ENCODE data around the gene NPR1.
"Not testable (repeated sequence)": the region's sequence is repeated elsewhere in the genome, so short reads cannot be mapped to it uniquely, and the experiment has no call there.

NPR1 gene

GRCh38 chr1:153649137-153649862, 29.2 kb upstream of the NPR1 start:
- no peak for DNase-seq (ENCODE audit: extremely low read depth in 1 of 2, low read depth in 1 of 2)

GRCh38 chr1:153649863-153650235, 28.6 kb upstream of the NPR1 start:
- no peak for DNase-seq (ENCODE audit: extremely low read depth in 1 of 2, low read depth in 1 of 2)

GRCh38 chr1:153651771-153652170, 26.7 kb upstream of the NPR1 start:
- DNase-seq (ENCODE audit: extremely low read depth in 1 of 2, low read depth in 1 of 2) = no peak

- no peak for DNase-seq (ENCODE audit: extremely low read depth in 1 of 2, low read depth in 1 of 2)
Observed at GRCh38 chr1:153652805-153653500, 25.5 kb upstream of the NPR1 start.

- no peak for DNase-seq (ENCODE audit: extremely low read depth in 1 of 2, low read depth in 1 of 2)
Observed at GRCh38 chr1:153655333-153655732, 23.2 kb upstream of the NPR1 start.

- peak; percentile 65 to 83 for DNase-seq (ENCODE audit: extremely low read depth in 1 of 2, low read depth in 1 of 2)
Observed at GRCh38 chr1:153658400-153659174, 19.9 kb upstream of the NPR1 start, which contains the start of gene SNAPIN. TSS of gene SNAPIN (plus strand) at chr1:153658703. CDS start at chr1:153658744, 41 bp downstream.

GRCh38 chr1:153659175-153659534, 19.3 kb upstream of the NPR1 start:
- no peak for DNase-seq (ENCODE audit: extremely low read depth in 1 of 2, low read depth in 1 of 2)

- DNase-seq (ENCODE audit: extremely low read depth in 1 of 2, low read depth in 1 of 2) = no peak
Observed at GRCh38 chr1:153659656-153660055, 18.8 kb upstream of the NPR1 start.

GRCh38 chr1:153661111-153661708, 17.3 kb upstream of the NPR1 start:
- DNase-seq (ENCODE audit: extremely low read depth in 1 of 2, low read depth in 1 of 2) = no peak

- no peak for DNase-seq (ENCODE audit: extremely low read depth in 1 of 2, low read depth in 1 of 2)
Observed at GRCh38 chr1:153662269-153662668, 16.2 kb upstream of the NPR1 start.

GRCh38 chr1:153663211-153663610, 15.3 kb upstream of the NPR1 start:
- DNase-seq (ENCODE audit: extremely low read depth in 1 of 2, low read depth in 1 of 2) = no peak

- DNase-seq (ENCODE audit: extremely low read depth in 1 of 2, low read depth in 1 of 2) = no peak
Observed at GRCh38 chr1:153667439-153667838, 11.0 kb upstream of the NPR1 start.

- not testable (repeated sequence) for DNase-seq (ENCODE audit: extremely low read depth in 1 of 2, low read depth in 1 of 2)
Observed at GRCh38 chr1:153668672-153669071, 9.8 kb upstream of the NPR1 start.

- DNase-seq (ENCODE audit: extremely low read depth in 1 of 2, low read depth in 1 of 2) = no peak
Observed at GRCh38 chr1:153669606-153670005, 8.9 kb upstream of the NPR1 start.

- DNase-seq (ENCODE audit: extremely low read depth in 1 of 2, low read depth in 1 of 2) = no peak
Observed at GRCh38 chr1:153670257-153670858, 8.1 kb upstream of the NPR1 start.

- peak; percentile 91 to 97 for DNase-seq (ENCODE audit: extremely low read depth in 1 of 2, low read depth in 1 of 2)
Observed at GRCh38 chr1:153670859-153671627, 7.4 kb upstream of the NPR1 start, which contains the start of gene ILF2. TSS of gene ILF2 (minus strand) at chr1:153670993. CDS start at chr1:153670922, 71 bp downstream.

- peak in 1 of 2 donors; percentile 8 for DNase-seq (ENCODE audit: extremely low read depth in 1 of 2, low read depth in 1 of 2)
Observed at GRCh38 chr1:153671628-153672353, 6.7 kb upstream of the NPR1 start.

GRCh38 chr1:153673511-153673910, 5.0 kb upstream of the NPR1 start:
- DNase-seq (ENCODE audit: extremely low read depth in 1 of 2, low read depth in 1 of 2) = no peak

Measured in activated CD8-positive, alpha-beta memory T cell treated with anti-CD3 and anti-CD28 coated beads for 1 hour (primary cell).